GM12892 (cell line): ENCODE results near the gene NCCRP1.

ENCODE experiments used
- POLR2A ChIP-seq: IDR thresholded peaks from 2 replicates; pipeline ENCODE4 v1.6.1; 2011; ENCODE audit warnings: low read depth, low read length, control low read depth
- POLR2AphosphoS5 ChIP-seq: IDR thresholded peaks from 2 replicates; pipeline ENCODE4 v1.6.1; 2011; ENCODE audit warnings: low read depth, low read length, control low read depth
- TAF1 ChIP-seq: IDR thresholded peaks from 2 replicates; pipeline ENCODE4 v1.6.1; 2011; ENCODE audit warnings: low read depth, mild to moderate bottlenecking, control low read depth, low read length, borderline replicate concordance

DNA sequence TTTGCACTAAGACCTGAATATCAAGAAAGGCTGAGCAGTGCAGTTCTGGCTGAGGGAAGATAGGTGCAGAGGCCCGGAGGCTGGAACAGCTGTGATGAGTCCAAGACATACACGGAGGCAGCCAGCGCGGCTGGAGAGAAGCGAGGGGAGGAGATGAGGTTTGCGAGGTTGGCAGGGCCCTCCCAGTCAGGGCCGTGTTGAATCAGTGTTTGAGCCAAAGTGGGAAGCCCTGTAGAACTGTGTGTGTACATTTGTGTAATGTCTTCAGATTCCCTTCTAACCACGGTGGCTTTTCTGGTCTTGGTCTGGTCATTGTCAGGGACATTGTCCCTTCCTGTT, 36.3 kb upstream of the NCCRP1 start:
- no peak for TF ChIP-seq POLR2AphosphoS5
- no peak for TF ChIP-seq TAF1
- TF ChIP-seq POLR2A, result no peak
